DOHH2 (cell line): Measurements from ENCODE around the gene GPX2.

ENCODE experiments used
- H3F3A ChIP-seq: fragments of 200-600 bp; sonication (generic), shearing (Covaris generic); 2 replicates; pipeline ENCODE4 v1.6.0; 2016; ENCODE audit warnings: antibody characterized with exemption, mild to moderate bottlenecking; ENCODE audit not compliant: control insufficient read depth, insufficient read depth
- H3K27ac ChIP-seq: fragments of 200-600 bp; sonication (generic); 2 replicates; pipeline ENCODE4 v1.5.1; 2014; ENCODE audit warnings: low read depth, mild to moderate bottlenecking, low read length, moderate library complexity
- H3K27me3 ChIP-seq: fragments of 200-600 bp; sonication (generic); 2 replicates; pipeline ENCODE4 v1.6.1; 2014; ENCODE audit warnings: mild to moderate bottlenecking, low read length, mixed read lengths; ENCODE audit not compliant: control insufficient read depth
- H3K36me3 ChIP-seq: fragments of 200-600 bp; sonication (generic); 2 replicates; pipeline ENCODE4 v1.6.1; 2014; ENCODE audit warnings: mild to moderate bottlenecking, low read length, moderate library complexity, mixed read lengths; ENCODE audit not compliant: control insufficient read depth
- H3K4me1 ChIP-seq: fragments of 200-600 bp; sonication (generic); 2 replicates; pipeline ENCODE4 v1.6.1; 2014; ENCODE audit warnings: mild to moderate bottlenecking, low read length, mixed read lengths; ENCODE audit not compliant: control insufficient read depth
- H3K4me2 ChIP-seq: fragments of 200-600 bp; sonication (generic); 2 replicates; pipeline ENCODE4 v1.6.0; 2014; ENCODE audit warnings: mild to moderate bottlenecking, low read length, moderate library complexity
- H3K4me3 ChIP-seq: fragments of 200-600 bp; sonication (generic); 2 replicates; pipeline ENCODE4 v1.5.1; 2014; ENCODE audit warnings: mild to moderate bottlenecking, low read length, mixed read lengths
- H3K79me2 ChIP-seq: fragments of 200-600 bp; sonication (generic); 2 replicates; pipeline ENCODE4 v1.6.1; 2014; ENCODE audit warnings: mild to moderate bottlenecking, low read length, mixed read lengths; ENCODE audit not compliant: control insufficient read depth
- H3K9me2 ChIP-seq: fragments of 200-600 bp; sonication (generic); replicated peaks from 2 replicates; pipeline ENCODE4 v1.6.1; 2014; ENCODE audit warnings: mild to moderate bottlenecking, low read length, mixed read lengths; ENCODE audit not compliant: control insufficient read depth
- H3K9me3 ChIP-seq: fragments of 200-600 bp; sonication (generic); 2 replicates; pipeline ENCODE4 v1.6.1; 2014; ENCODE audit warnings: antibody characterized with exemption, low read length, mixed read lengths; ENCODE audit not compliant: control insufficient read depth, insufficient read depth
- H4K20me1 ChIP-seq: fragments of 200-600 bp; sonication (generic); 2 replicates; pipeline ENCODE4 v1.6.0; 2014; ENCODE audit warnings: low read depth, mild to moderate bottlenecking, antibody characterized with exemption, low read length, moderate library complexity; ENCODE audit not compliant: control insufficient read depth, insufficient read depth
- CTCF ChIP-seq: fragments of 200-600 bp; sonication (generic); IDR thresholded peaks from one replicate; pipeline ENCODE4 v1.5.1; 2014; ENCODE audit warnings: antibody characterized with exemption, mild to moderate bottlenecking, low read depth, low read length; ENCODE audit not compliant: poor library complexity, severe bottlenecking
- EZH2phosphoT487 ChIP-seq: fragments of 200-600 bp; sonication (generic); IDR thresholded peaks from 2 replicates; pipeline ENCODE4 v1.6.1; 2017; ENCODE audit warnings: borderline replicate concordance, mild to moderate bottlenecking, antibody characterized with exemption, low read length, moderate library complexity, mixed read lengths

The GPX2 gene

GRCh38 chr14:64929014-64929359, 13.6 kb downstream of the GPX2 start:
- no peaks in the 10 kb centered on the region for H3K9me3 ChIP-seq
- H3K36me3 ChIP-seq, result peaks cover 95% of the 10 kb centered on the region
- H3K27ac ChIP-seq, result peak overlapping the region; percentile 27
- H3K79me2 ChIP-seq, result peaks cover 14% of the 10 kb centered on the region
- 0 out of 2 replicates have a peak overlapping the region, but pooled peaks have one; percentile 6 for H3K4me2 ChIP-seq
- no peaks in the 10 kb centered on the region for H3F3A ChIP-seq
- no peaks in the 10 kb centered on the region for H3K27me3 ChIP-seq
- no peaks in the 10 kb centered on the region for H4K20me1 ChIP-seq
- no peaks in the 10 kb centered on the region for H3K9me2 ChIP-seq
- peaks cover 23% of the 10 kb centered on the region for H3K4me1 ChIP-seq
- TF ChIP-seq EZH2phosphoT487 (no peak), CTCF (no peak)
- H3K4me3 ChIP-seq, result no peak overlapping the region

GRCh38 chr14:64928239-64929013, 14.1 kb downstream of the GPX2 start:
- H3K4me1 ChIP-seq, result peaks cover 23% of the 10 kb centered on the region
- H3K9me2 ChIP-seq, result no peaks in the 10 kb centered on the region
- peaks cover 16% of the 10 kb centered on the region for H3K79me2 ChIP-seq
- H3K4me3 ChIP-seq, result no peak overlapping the region
- H3F3A ChIP-seq, result no peaks in the 10 kb centered on the region; the same call in 1 of the 2 replicates
- no peaks in the 10 kb centered on the region for H3K9me3 ChIP-seq
- no peak for TF ChIP-seq EZH2phosphoT487
- no peak for TF ChIP-seq CTCF
- peak overlapping the region; percentile 27 for H3K27ac ChIP-seq
- H4K20me1 ChIP-seq, result no peaks in the 10 kb centered on the region
- H3K27me3 ChIP-seq, result no peaks in the 10 kb centered on the region
- peaks cover 94% of the 10 kb centered on the region for H3K36me3 ChIP-seq
- 0 out of 2 replicates have a peak overlapping the region, but pooled peaks have one; percentile 6 for H3K4me2 ChIP-seq

DNA sequence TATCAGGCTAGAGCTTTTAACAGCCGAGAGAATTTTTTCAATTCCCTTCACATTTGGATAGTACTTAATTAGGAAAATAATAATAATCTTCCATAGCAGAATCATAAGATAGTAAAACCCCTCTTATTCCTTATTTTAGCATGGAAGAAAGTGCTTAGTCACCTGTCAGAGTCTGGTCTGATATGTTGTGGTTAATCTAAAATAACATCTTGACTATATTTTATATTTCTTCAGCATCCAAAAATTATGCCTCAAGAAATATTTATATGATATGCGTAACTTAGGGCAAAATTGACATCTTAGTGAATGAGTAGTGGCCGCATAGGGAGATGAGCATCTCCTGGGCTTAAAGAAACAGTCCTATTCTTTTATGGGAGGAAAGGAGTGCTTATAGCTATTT, 15.5 kb downstream of the GPX2 start:
- H3K27me3 ChIP-seq, result no peaks in the 10 kb centered on the region
- no peaks in the 10 kb centered on the region for H3K9me3 ChIP-seq
- H3K4me3 ChIP-seq, result no peak overlapping the region
- peaks cover 82% of the 10 kb centered on the region for H3K36me3 ChIP-seq
- H3K4me1 ChIP-seq, result peaks cover 23% of the 10 kb centered on the region
- no peaks in the 10 kb centered on the region for H3K9me2 ChIP-seq
- peaks cover 23% of the 10 kb centered on the region for H3K79me2 ChIP-seq
- no peaks in the 10 kb centered on the region; the same call in 1 of the 2 replicates for H3F3A ChIP-seq
- H3K27ac ChIP-seq, result no peak overlapping the region
- no peaks in the 10 kb centered on the region for H4K20me1 ChIP-seq
- TF ChIP-seq EZH2phosphoT487 (no peak), CTCF (no peak)
- no peak overlapping the region for H3K4me2 ChIP-seq
